SK-N-SH treated with all-trans-retinoic acid at 6 μM for 48 hours (cell line): ENCODE data around the gene MITD1.

Experiments
- CSDC2 ChIP-seq: fragments of 250-450 bp; sonication (Bioruptor Pico); IDR thresholded peaks from 2 replicates; pipeline ENCODE4 v1.5.0; 2020; ENCODE audit warnings: mild to moderate bottlenecking, moderate library complexity
- TOX ChIP-seq: fragments of 250-450 bp; sonication (Bioruptor Pico); IDR thresholded peaks from 2 replicates; pipeline ENCODE4 v1.8.0; 2021; ENCODE audit warnings: mild to moderate bottlenecking, moderate library complexity, borderline replicate concordance

DNA sequence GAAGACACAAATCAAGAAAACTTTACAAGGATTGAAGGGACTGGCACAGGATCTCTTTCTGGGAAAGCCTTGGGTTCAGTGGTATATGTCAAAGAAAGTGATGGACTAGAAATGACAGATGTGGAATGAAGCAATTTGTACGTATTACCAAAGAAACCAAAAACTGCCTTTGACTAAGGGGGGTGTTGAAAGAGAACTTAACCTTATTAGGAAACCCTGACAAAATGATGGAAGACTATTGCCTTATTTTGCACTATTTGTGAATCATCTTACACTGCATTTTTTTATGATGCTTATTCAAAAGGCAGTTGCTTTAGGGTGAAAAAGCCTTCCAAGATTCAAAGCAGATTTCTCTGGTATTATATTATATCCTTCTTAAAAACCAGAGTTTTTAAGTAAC is 30.2 kb downstream of the MITD1 start:
- TF ChIP-seq TOX, result no peak
- TF ChIP-seq CSDC2, result no peak
